ENCODE data around the gene HECW1.

DNA sequence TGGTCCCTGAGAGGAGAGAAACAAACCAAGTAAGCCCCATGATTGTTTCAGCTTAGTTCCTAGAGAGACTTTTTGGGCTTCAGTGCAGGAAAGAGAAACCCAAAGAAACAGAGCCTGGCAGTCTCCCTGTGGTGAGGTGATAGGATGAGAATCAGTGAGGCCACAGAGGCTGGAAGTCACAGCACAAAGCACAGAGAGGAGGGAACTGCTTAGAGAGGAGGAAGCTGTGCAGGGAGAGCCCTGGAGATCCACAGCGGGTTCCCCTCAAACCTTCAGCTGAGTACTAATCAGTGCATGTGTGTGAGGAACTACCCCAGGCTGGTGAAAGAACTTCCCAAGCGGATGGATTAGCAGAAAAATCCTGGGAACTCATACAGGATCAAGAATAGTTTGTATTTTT is 27.4 kb upstream of the HECW1 start:
- TF ChIP-seq POLR2AphosphoS5 (IDR thresholded peaks at IDR 0.05; ENCODE audit: low read depth, low read length) (no peak), RAD21 (IDR thresholded peaks at IDR 0.05 in 1 of 2, conservative IDR thresholded peaks at IDR 0.05 in 1 of 2; ENCODE audit: low read depth in 2 of 2, low read length in 2 of 2) (no peak), MAX (IDR thresholded peaks at IDR 0.05) (no peak), POLR2A (IDR thresholded peaks at IDR 0.05; ENCODE audit: control extremely low read depth in 1 of 2, low read depth in 2 of 2, low read length in 2 of 2) (no peak)
- TF ChIP-seq, protein P1, sequence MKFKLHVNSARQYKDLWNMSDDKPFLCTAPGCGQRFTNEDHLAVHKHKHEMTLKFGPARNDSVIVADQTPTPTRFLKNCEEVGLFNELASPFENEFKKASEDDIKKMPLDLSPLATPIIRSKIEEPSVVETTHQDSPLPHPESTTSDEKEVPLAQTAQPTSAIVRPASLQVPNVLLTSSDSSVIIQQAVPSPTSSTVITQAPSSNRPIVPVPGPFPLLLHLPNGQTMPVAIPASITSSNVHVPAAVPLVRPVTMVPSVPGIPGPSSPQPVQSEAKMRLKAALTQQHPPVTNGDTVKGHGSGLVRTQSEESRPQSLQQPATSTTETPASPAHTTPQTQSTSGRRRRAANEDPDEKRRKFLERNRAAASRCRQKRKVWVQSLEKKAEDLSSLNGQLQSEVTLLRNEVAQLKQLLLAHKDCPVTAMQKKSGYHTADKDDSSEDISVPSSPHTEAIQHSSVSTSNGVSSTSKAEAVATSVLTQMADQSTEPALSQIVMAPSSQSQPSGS (IDR thresholded peaks at IDR 0.05; ENCODE audit: low read length), result no peak
- TF ChIP-seq, protein P2, sequence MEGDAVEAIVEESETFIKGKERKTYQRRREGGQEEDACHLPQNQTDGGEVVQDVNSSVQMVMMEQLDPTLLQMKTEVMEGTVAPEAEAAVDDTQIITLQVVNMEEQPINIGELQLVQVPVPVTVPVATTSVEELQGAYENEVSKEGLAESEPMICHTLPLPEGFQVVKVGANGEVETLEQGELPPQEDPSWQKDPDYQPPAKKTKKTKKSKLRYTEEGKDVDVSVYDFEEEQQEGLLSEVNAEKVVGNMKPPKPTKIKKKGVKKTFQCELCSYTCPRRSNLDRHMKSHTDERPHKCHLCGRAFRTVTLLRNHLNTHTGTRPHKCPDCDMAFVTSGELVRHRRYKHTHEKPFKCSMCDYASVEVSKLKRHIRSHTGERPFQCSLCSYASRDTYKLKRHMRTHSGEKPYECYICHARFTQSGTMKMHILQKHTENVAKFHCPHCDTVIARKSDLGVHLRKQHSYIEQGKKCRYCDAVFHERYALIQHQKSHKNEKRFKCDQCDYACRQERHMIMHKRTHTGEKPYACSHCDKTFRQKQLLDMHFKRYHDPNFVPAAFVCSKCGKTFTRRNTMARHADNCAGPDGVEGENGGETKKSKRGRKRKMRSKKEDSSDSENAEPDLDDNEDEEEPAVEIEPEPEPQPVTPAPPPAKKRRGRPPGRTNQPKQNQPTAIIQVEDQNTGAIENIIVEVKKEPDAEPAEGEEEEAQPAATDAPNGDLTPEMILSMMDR (IDR thresholded peaks at IDR 0.05; ENCODE audit: control extremely low read depth in 1 of 3, insufficient read depth in 1 of 3, low read depth in 1 of 3, low read length in 3 of 3), result no peak

Data from H1 (cell line).